Pulmonary artery endothelial cell (primary cell): ENCODE measurements around the gene ACSM3. TPM values are rescaled to one million over a fixed set of nuclear protein-coding genes. Genes with fewer than 3 reads are reported as not detected.
"Not testable (repeated sequence)": the region's sequence is repeated elsewhere in the genome, so short reads cannot be mapped to it uniquely, and the experiment has no call there.

Experiments used
- DNase-seq: peaks from one replicate; pipeline ENCODE4 v3.0.0-alpha.2; 2011; ENCODE audit warnings: low read depth, low spot score
- total RNA-seq: library from RNA; depleted of rRNA; stranded (reverse); fragments of >200 nt; gene quantifications from 2 replicates; pipeline ENCODE4 v1.2.3, GENCODE V29; 2014

Gene ACSM3
- 4.7 and 14.0 TPM in 2 replicates for total RNA-seq

GRCh38 chr16:20763461-20764232, at the start of gene ACSM3:
Gene ACSM3, plus strand, starts transcription at chr16:20764014. Its CDS starts 6,021 bp downstream, at chr16:20770035.
- no peak for DNase-seq

GRCh38 chr16:20717718-20718117, 46.1 kb upstream of the ACSM3 start:
- DNase-seq, result not testable (repeated sequence)

DNA sequence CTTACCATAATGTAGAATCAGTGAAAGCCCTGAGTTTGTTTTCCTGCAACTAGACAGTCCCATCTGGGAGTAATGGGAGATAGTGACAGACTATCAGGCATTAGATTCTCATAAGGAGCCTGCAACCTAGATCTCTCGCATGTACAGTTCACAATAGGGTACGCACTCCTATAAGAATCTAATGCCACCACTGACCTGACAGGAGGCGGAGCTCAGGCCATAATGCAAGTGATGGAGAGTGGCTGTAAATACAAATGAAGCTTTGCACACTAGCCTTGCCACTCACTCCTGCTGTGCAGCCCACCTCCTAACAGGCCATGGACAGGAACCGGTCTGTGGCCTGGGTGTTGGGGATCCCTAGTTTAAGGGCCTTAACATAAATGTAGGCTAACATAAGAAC, 43.6 kb upstream of the ACSM3 start:
- DNase-seq, result no peak

GRCh38 chr16:20726661-20727060, 37.2 kb upstream of the ACSM3 start:
- no peak for DNase-seq

DNA sequence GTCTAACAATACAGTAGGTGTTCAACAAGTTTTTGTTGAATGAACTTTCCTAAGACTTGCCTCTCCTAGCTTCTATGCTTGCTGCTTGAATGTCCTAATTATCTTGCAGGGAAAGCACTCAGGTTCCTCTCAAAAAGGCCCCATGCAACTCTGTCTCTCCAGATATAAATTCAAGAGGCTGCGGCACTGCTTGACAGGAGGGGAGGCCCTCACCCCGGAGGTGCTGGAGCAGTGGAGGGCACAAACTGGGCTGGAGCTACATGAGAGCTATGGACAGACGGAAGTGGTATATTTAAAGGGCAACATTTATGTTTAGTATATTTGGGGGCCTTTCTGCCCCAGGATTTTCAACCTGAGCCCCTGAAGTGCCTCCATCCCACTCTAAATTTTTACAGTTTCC, 36.6 kb upstream of the ACSM3 start:
- DNase-seq, result no peak

- no peak for DNase-seq
These were observed 34.7 kb upstream of the ACSM3 start for GRCh38 chr16:20729141-20729540.

GRCh38 chr16:20734056-20734455, 29.8 kb upstream of the ACSM3 start:
- DNase-seq, result no peak

DNA sequence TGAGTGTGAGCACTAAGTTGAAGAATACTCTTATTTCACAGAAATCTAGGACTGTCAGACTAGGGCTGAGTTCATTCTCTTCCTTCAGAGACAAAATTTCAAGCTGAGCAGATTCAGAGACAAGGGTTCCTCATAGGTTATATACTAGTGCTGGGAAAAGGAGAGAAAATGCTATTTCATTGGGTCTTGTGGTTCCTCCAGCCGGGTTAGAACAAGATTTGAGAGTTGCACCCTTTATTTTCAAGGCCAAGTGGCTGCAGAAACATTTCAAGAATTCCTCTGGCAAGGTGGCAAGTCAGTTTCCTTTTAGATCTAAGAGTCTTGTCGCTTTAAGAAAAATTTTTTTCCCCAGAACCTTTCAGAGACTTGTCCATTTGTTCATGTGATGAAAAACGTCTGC, 29.0 kb upstream of the ACSM3 start:
- no peak for DNase-seq

DNA sequence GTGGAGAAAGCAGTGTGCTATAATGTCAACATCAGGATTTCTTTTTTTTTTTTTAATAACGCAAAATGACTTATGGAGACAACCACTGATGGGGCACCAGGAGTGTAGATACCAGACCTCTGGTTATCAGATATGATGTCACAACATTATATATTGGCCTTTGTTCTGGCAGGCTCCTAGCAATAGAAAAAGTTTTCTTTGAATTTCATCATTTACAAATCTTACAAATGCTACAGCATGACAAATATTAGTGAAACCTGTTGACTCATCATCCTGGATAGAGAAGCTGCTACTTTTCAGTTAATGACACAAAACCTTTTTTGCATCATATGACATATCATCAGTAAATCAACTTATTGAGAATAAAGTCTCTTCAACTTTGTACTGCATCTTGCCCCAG, 28.3 kb upstream of the ACSM3 start:
- no peak for DNase-seq

DNA sequence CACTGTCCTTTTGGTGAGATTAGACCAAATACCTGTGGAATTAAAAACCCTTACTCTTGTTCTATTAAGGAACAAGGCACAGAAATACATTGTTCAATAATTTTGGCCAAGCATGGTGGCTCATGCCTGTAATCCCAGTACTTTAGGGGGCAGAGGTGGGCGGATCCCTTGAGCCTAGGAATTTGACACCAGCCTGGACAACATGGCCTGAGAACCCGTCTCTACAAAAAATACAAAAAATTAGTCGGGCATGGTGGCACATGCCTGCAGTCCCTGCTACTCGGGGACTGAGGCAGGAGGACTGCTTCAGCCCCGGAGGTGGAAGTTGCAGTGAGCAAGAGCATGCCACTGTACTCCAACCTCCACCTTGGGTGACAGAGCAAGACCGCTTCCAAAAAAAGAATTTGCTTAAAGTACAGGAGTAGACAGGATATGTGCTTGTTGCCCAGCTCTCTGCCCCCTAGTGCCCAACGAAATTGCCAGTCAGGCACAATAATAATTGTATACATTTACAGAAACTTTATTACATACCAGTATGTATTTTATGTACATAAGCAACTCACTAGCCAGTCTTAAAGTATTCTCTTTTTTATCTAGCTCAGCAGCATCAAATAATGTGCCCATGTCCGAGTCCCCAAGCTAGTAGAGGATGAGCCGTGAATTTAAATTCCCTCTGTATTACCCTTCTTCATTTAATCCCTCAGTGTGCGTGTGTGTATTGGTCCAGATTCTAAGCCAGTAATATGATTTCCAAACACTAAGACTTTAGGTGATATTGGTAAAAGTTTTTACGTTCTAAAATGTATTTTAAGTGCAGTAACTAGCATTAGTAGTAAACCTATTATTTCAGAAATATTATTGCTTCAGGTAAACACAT, 23.6 kb upstream of the ACSM3 start:
- no peak for DNase-seq

GRCh38 chr16:20740901-20741521, 22.8 kb upstream of the ACSM3 start:
- no peak for DNase-seq

DNA sequence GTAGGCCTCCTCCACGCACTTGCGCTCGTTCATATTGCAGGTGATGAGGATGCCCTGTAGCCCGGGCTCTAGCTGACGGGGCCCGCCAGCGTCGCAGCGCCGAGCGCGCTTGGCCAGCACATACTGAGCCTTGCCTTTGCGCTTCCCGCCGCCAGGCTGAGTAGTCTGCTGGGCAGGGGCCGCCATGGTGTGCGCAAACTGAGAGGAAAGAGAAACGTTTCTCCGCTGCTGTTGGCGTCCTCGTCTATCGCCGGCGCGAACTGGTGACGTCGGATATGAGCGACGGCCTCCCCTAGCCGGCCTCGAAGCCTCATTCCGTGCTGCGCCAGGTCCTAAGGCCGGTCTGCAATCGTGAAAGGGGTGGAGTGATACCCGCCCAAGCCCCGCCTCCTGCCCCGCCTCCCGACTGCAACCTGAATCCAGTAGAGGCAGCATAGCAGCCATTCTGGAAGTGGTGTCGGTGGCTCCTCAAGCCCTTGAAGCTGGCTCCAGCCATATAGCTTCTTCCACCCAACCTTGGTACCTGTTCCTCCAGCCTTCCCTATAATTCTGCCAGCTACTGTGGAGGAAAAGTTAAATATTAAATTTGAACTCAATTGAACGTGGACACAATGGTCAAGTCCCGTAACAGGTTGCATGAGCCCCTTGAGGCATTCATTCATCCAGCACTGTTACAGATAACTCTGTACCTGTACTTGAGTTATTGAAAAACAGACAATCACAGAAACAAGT, 22.1 kb upstream of the ACSM3 start, which contains the start of gene THUMPD1:
TSS of gene THUMPD1 (minus strand) at position 265 of the 732 bp plus-strand sequence. CDS start at position 186, 79 bp downstream.
- DNase-seq, result peak; percentile 82

DNA sequence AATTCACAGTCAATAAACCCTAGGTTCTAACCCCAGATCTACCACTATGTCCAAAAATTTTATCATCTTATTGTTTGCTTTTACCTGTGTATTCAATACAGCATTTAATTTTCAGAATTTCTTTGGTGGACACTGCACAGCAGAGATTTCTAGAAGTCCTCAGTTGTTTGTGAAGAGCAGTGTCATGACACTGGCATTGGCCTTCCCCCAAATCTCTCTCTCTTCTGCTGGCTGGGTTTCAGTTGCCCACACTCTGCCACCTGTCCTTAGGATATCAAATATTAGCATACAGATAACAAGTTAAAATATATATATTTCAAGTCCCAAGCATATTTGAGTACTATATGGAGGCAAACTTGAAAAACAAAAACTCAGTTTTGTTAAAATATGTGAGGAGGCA, 20.2 kb upstream of the ACSM3 start:
- DNase-seq, result no peak

DNA sequence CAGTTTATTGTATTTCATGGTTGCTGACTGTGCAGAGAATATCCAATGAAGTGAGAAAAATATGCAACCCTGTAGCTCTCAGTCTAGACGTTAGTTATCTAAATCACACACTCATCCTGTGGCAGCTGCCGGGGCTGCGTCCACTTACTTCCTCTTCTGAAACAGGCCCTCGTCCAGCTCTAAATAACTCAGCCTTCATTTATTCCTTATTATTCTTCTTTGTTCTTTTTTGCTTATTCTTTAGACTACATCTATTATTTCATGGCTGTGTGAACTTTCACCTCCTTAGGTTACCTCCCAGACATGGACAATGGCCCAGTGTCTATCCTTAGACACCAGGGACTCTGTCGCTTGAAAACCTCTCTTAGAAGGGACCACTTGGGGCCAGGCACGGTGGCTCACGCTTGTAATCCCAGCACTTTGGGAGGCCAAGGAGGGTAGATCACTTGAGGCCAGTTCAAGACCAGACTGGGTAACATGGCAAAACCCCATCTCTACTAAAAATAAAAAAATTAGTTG, 18.8 kb upstream of the ACSM3 start:
- DNase-seq, result peak; percentile 60

GRCh38 chr16:20746461-20746860, 17.4 kb upstream of the ACSM3 start:
- no peak for DNase-seq

DNA sequence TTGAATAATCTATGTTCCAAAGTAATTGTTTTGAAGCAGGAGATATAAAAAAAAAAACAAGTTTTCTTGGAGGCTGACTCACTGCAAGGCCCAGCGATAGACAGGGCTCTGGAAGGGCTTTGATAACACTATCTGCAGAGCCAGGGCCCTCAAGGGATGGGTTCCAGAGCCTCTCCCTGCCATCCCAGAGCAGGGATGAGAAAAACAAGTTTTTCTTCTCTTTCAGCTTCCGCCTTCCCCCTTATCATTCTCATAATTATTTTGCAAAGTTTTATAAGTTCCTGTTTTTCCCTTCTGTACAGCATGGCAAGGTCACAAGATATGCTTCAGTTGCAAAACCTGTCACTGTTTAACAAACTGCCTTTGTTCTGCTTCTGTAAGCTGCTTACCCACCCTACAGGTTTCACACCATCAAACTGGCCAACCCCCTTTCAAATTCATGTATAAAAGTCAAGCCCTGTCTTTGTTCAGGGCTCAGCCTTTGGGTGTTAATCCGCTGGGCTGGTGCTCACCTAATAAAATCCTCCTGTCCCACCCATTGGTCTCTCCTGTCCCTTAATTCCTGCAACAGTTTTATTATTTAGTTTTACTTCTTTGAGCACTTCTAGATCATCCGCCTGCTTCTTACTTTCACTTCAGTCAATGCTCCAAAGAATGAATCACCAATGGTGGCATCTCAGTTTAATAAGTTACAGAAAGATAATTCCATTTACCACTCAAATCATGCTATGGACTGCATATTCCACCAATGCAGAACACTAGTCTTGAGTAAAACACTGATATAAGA, 16.6 kb upstream of the ACSM3 start:
- DNase-seq, result no peak

DNA sequence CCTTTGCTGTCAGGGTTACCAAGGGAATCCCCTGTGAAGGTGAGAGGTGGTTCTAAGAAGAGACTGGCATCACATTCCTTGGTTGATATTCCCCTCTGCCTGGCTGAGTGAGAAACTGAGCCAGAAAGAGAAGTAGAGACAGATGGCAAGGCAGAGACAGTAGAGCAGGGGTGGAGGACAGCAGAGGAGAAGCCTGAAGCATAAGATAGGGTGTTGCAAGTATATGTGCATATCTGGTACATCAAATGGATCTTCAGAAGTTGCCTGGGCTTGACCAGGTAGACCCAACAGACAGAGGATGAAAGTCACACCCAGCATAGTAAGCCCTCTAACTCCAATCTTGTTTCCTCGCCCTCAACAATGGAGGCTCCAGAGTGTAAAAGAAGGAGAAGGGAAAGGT, 14.3 kb upstream of the ACSM3 start:
- no peak for DNase-seq

DNA sequence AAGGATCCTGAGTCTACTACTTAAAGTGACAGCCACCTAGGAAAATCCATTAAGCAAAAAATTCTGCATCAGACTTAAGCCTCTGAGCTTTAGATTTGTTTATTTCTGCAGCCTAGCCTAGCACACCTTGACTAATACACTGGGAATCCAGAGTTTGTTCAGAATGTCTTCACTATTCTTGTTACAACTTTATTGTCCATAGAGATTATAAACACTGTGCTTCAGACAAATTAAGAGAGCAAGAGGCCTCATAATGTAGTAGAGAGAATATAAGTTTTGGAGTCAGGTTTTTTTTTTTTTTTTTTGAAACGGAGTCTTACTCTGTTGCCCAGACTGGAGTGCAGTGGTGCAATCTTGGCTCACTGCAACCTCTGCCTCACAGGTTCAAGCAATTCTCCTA, 13.3 kb upstream of the ACSM3 start:
- DNase-seq, result no peak

DNA sequence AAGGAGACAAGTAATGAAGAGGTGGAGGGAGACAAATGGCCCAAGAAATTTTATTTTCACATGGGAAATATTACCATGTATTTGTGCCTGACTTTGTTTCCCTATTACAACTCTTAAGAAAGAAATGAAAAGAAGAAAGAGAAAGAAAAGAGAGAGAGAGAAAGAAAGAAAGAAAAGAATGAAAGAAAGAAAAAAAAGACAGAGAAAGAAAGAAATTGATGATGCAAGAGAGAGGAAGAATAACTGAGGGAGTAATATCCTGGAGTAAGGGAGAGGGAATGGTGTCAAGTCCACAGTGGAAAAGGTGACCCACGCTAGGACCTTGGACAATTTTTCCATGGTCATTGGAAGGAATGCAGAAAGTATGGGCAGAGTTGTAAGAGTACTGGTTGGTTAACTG, 10.1 kb upstream of the ACSM3 start:
- no peak for DNase-seq

DNA sequence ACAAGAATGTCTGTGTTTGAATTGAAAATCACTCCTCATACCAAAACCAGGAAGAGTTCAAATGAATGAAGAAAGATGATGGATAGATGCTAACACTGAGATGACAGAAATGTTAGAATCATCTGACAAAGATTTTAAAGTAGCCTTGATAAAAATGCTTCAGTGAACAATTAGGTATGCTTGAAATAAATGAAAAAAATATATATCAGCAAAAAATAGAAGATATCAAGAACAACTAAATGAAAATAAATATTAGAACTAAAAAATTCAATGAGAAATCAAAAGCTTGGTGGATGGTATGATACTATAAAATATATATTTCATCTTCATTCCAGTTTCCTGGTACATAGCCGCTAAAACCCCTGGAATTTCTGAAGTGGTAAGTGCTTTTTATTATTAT, 8.6 kb upstream of the ACSM3 start:
- no peak for DNase-seq
